Activated CD8-positive, alpha-beta memory T cell treated with anti-CD3 and anti-CD28 coated beads for 1 hour (primary cell): Measurements from ENCODE around the gene SUPT3H.

Experiments
- DNase-seq, 2 donors: peaks; one replicate each; pipeline ENCODE4 v3.0.0-alpha.2; 2020; ENCODE audit warnings: low read depth in 1 of 2; ENCODE audit errors: extremely low read depth in 1 of 2

SUPT3H gene

GRCh38 chr6:45394586-45395095 lies 16.9 kb upstream of the SUPT3H start:
- no peak for DNase-seq

GRCh38 chr6:45388328-45388727 lies 10.6 kb upstream of the SUPT3H start:
- DNase-seq = no peak

GRCh38 chr6:45387236-45387635 lies 9.5 kb upstream of the SUPT3H start:
- DNase-seq = no peak

GRCh38 chr6:45386501-45386900 lies 8.8 kb upstream of the SUPT3H start:
- DNase-seq = no peak

- no peak for DNase-seq
These were observed 4.7 kb upstream of the SUPT3H start for GRCh38 chr6:45382391-45382790.

GRCh38 chr6:45378334-45378926 lies 696 bp upstream of the SUPT3H start:
- DNase-seq = peak in 1 of 2 donors; percentile 9

- peak in 1 of 2 donors; percentile 72 for DNase-seq
These were observed 636 bp downstream of the SUPT3H start for GRCh38 chr6:45377043-45377553.

- no peak for DNase-seq
These were observed 1.3 kb downstream of the SUPT3H start for GRCh38 chr6:45376310-45377042.

- no peak for DNase-seq
These were observed 2.3 kb downstream of the SUPT3H start for GRCh38 chr6:45375449-45375848.

GRCh38 chr6:45371924-45372573 lies 5.7 kb downstream of the SUPT3H start:
- DNase-seq = no peak

GRCh38 chr6:45369870-45370269 lies 7.9 kb downstream of the SUPT3H start:
- DNase-seq = no peak

GRCh38 chr6:45367999-45368398 lies 9.7 kb downstream of the SUPT3H start:
- no peak for DNase-seq

GRCh38 chr6:45366534-45366933 lies 11.2 kb downstream of the SUPT3H start:
- DNase-seq = no peak

- no peak for DNase-seq
These were observed 12.7 kb downstream of the SUPT3H start for GRCh38 chr6:45365036-45365435.

GRCh38 chr6:45364466-45364865 lies 13.3 kb downstream of the SUPT3H start:
- no peak for DNase-seq

GRCh38 chr6:45353654-45354053 lies 24.1 kb downstream of the SUPT3H start:
- DNase-seq = no peak

- DNase-seq = no peak
These were observed 26.1 kb downstream of the SUPT3H start for GRCh38 chr6:45351667-45352066.

GRCh38 chr6:45351076-45351475 lies 26.7 kb downstream of the SUPT3H start:
- no peak for DNase-seq

- no peak for DNase-seq
These were observed 27.5 kb downstream of the SUPT3H start for GRCh38 chr6:45350186-45350710.

- no peak for DNase-seq
These were observed 32.8 kb downstream of the SUPT3H start for GRCh38 chr6:45344900-45345299.

- no peak for DNase-seq
These were observed 49.2 kb downstream of the SUPT3H start for GRCh38 chr6:45328523-45328922.
